NCI-H1105 (cell line): ENCODE measurements around the gene NEMP2.

Experiments
- DNase-seq: peaks from one replicate; lab custom pipeline; 2025; lab: John Stamatoyannopoulos, UW

NEMP2 gene

GRCh38 chr2:190457256-190457655 lies 77.3 kb downstream of the NEMP2 start:
- DNase-seq, result no peak

DNA sequence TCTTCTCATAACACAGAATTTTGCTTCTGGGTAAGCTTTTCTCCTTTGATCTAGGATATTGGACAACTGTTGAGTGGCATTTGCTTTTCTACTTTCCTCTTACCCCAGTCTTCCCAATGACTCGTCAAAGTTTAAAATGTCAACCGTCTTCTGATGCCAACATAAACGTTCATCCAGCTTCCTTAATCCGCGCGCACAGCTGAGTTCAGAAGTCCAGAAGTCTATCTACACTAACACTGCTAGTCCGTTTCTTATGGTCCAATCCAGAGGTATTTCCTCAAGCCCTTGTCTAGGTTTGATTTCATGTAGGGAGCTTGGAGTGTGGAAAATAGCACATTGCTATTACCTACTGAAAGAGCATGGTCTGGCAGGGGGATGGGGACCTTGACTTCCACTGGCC lies 77.7 kb downstream of the NEMP2 start:
- no peak for DNase-seq

DNA sequence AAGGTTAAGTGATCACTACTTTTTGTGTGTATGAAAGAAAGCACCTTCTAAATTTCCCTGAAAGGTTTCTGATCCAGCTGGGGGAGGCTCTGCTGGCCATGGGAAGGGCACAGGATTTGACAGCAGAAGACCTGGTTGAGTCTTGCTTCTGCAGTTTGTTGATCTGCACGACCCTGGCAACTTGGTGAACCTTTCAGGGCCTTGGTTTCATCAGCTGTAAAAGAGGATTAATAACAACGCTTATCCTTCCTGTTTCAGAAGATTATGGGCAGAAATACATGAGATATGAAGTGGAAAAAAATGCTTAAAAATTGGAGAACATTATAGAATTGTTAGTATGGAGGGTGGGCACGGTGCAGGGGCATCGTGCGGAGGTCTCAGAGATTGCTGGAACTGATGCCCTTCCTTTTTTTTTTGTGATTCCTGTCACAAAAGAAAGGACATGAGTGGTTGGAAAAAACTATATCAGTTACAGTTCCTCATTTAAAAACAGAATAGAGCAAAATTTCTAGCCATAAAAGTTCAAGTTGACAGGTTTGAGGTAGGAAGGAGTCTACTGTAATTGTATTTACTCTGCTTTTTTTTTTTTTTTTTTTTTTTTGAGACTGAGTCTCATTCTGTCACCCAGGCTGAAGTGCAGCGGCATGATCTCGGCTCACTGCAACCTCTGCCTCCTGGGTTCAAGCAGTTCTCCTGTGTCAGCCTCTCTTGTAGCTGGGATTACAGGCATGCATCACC lies 79.0 kb downstream of the NEMP2 start:
- DNase-seq, result no peak

DNA sequence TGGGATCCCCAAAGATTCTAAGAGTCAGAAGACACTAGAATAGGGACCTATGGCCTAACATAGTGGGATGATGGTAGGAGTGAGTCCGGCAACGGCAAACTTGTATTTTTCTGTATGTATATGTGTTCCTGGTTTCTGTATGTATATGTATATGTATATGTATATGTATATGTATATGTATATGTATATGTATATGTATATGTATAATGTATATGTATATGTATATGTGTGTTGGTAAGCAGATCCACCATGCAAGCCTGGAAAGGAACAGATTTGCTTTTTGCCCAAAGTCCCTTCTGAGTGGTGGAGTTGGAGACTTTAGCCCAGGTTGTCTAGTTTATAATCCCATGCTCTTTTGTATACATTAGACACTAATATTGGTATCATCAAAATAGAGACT lies 79.7 kb downstream of the NEMP2 start:
- DNase-seq, result no peak
